ENCODE results near the gene TSPYL4.

Gene TSPYL4

GRCh38 chr6:116239856-116240255 is 14.0 kb downstream of the TSPYL4 start:
- H3K9me3 ChIP-seq (ENCODE audit: insufficient read depth, low read length, severe bottlenecking): no peaks in the 10 kb centered on the region

GRCh38 chr6:116239256-116239655 is 14.6 kb downstream of the TSPYL4 start:
- Histone ChIP-seq H3K4me2 (ENCODE audit: insufficient read depth, low read length) (no peak overlapping the region), H3K79me2 (ENCODE audit: insufficient read depth, low read length) (no peaks in the 10 kb centered on the region), H3K27ac (ENCODE audit: low read length) (no peak overlapping the region), H2AFZ (ENCODE audit: low read depth, low read length) (no peak overlapping the region), H3K9me3 (ENCODE audit: insufficient read depth, low read length, severe bottlenecking) (no peaks in the 10 kb centered on the region), H3K4me1 (ENCODE audit: insufficient read depth, low read length) (no peaks in the 10 kb centered on the region), H4K20me1 (ENCODE audit: insufficient read depth, low read length) (no peaks in the 10 kb centered on the region), H3K36me3 (ENCODE audit: insufficient read depth, low read length) (no peaks in the 10 kb centered on the region), H3K27me3 (ENCODE audit: insufficient read depth, low read length, poor library complexity) (no peaks in the 10 kb centered on the region), H3K4me3 (ENCODE audit: low read depth in 1 of 2, low read length in 2 of 2) (no peak overlapping the region), H3K9ac (ENCODE audit: low read depth, low read length) (no peak overlapping the region)
- ATAC-seq (ENCODE audit: insufficient read depth, low read depth): no peak
- DNase-seq: no peak
- no peak for TF ChIP-seq CTCF (IDR thresholded peaks at IDR 0.05; ENCODE audit: borderline replicate concordance, extremely low read depth, low read length, poor library complexity, severe bottlenecking)
- no peak for TF ChIP-seq EZH2 (IDR thresholded peaks at IDR 0.05; ENCODE audit: borderline replicate concordance, low read depth, low read length, severe bottlenecking)

More at GRCh38 chr6:116239856-116240255, 14.0 kb downstream of the TSPYL4 start:
- no peak for TF ChIP-seq CTCF (IDR thresholded peaks at IDR 0.05; ENCODE audit: borderline replicate concordance, extremely low read depth, low read length, poor library complexity, severe bottlenecking)
- no peak for TF ChIP-seq EZH2 (IDR thresholded peaks at IDR 0.05; ENCODE audit: borderline replicate concordance, low read depth, low read length, severe bottlenecking)
- no peaks in the 10 kb centered on the region for H3K79me2 ChIP-seq (ENCODE audit: insufficient read depth, low read length)
- no peaks in the 10 kb centered on the region for H3K27me3 ChIP-seq (ENCODE audit: insufficient read depth, low read length, poor library complexity)
- DNase-seq (no peak), ATAC-seq (ENCODE audit: insufficient read depth, low read depth) (no peak)
- H3K9ac ChIP-seq (ENCODE audit: low read depth, low read length): no peak overlapping the region
- H2AFZ ChIP-seq (ENCODE audit: low read depth, low read length): no peak overlapping the region
- no peak overlapping the region for H3K4me3 ChIP-seq (ENCODE audit: low read depth in 1 of 2, low read length in 2 of 2)
- no peaks in the 10 kb centered on the region for H3K4me1 ChIP-seq (ENCODE audit: insufficient read depth, low read length)
- H3K4me2 ChIP-seq (ENCODE audit: insufficient read depth, low read length): no peak overlapping the region
- no peak overlapping the region for H3K27ac ChIP-seq (ENCODE audit: low read length)
- no peaks in the 10 kb centered on the region for H3K36me3 ChIP-seq (ENCODE audit: insufficient read depth, low read length)
- H4K20me1 ChIP-seq (ENCODE audit: insufficient read depth, low read length): no peaks in the 10 kb centered on the region

GRCh38 chr6:116238083-116238482 is 15.8 kb downstream of the TSPYL4 start:
- Histone ChIP-seq H3K79me2 (ENCODE audit: insufficient read depth, low read length) (no peaks in the 10 kb centered on the region), H3K36me3 (ENCODE audit: insufficient read depth, low read length) (no peaks in the 10 kb centered on the region), H3K27ac (ENCODE audit: low read length) (no peak overlapping the region), H2AFZ (ENCODE audit: low read depth, low read length) (no peak overlapping the region), H3K27me3 (ENCODE audit: insufficient read depth, low read length, poor library complexity) (no peaks in the 10 kb centered on the region), H3K4me2 (ENCODE audit: insufficient read depth, low read length) (no peak overlapping the region), H3K4me1 (ENCODE audit: insufficient read depth, low read length) (no peaks in the 10 kb centered on the region), H4K20me1 (ENCODE audit: insufficient read depth, low read length) (no peaks in the 10 kb centered on the region), H3K4me3 (ENCODE audit: low read depth in 1 of 2, low read length in 2 of 2) (no peak overlapping the region), H3K9ac (ENCODE audit: low read depth, low read length) (no peak overlapping the region), H3K9me3 (ENCODE audit: insufficient read depth, low read length, severe bottlenecking) (no peaks in the 10 kb centered on the region)
- no peak for DNase-seq
- TF ChIP-seq EZH2 (IDR thresholded peaks at IDR 0.05; ENCODE audit: borderline replicate concordance, low read depth, low read length, severe bottlenecking) (no peak), CTCF (IDR thresholded peaks at IDR 0.05; ENCODE audit: borderline replicate concordance, extremely low read depth, low read length, poor library complexity, severe bottlenecking) (no peak)
- no peak for ATAC-seq (ENCODE audit: insufficient read depth, low read depth)

- ATAC-seq (ENCODE audit: insufficient read depth, low read depth): no peak
- TF ChIP-seq CTCF (IDR thresholded peaks at IDR 0.05; ENCODE audit: borderline replicate concordance, extremely low read depth, low read length, poor library complexity, severe bottlenecking) (no peak), EZH2 (IDR thresholded peaks at IDR 0.05; ENCODE audit: borderline replicate concordance, low read depth, low read length, severe bottlenecking) (no peak)
Measured at GRCh38 chr6:116234689-116235088, 19.2 kb downstream of the TSPYL4 start.

More at GRCh38 chr6:116234689-116235088, 19.2 kb downstream of the TSPYL4 start:
- Histone ChIP-seq H4K20me1 (ENCODE audit: insufficient read depth, low read length) (no peaks in the 10 kb centered on the region), H3K4me3 (ENCODE audit: low read depth in 1 of 2, low read length in 2 of 2) (no peak overlapping the region), H3K27ac (ENCODE audit: low read length) (no peak overlapping the region), H3K27me3 (ENCODE audit: insufficient read depth, low read length, poor library complexity) (no peaks in the 10 kb centered on the region), H3K9me3 (ENCODE audit: insufficient read depth, low read length, severe bottlenecking) (no peaks in the 10 kb centered on the region), H3K79me2 (ENCODE audit: insufficient read depth, low read length) (no peaks in the 10 kb centered on the region), H3K4me2 (ENCODE audit: insufficient read depth, low read length) (no peak overlapping the region), H3K4me1 (ENCODE audit: insufficient read depth, low read length) (no peaks in the 10 kb centered on the region), H3K9ac (ENCODE audit: low read depth, low read length) (no peak overlapping the region), H2AFZ (ENCODE audit: low read depth, low read length) (no peak overlapping the region), H3K36me3 (ENCODE audit: insufficient read depth, low read length) (no peaks in the 10 kb centered on the region)
- no peak for DNase-seq

Measured in DND-41 (cell line).